Measurements from ENCODE around the gene ATF2.

Gene ATF2

DNA sequence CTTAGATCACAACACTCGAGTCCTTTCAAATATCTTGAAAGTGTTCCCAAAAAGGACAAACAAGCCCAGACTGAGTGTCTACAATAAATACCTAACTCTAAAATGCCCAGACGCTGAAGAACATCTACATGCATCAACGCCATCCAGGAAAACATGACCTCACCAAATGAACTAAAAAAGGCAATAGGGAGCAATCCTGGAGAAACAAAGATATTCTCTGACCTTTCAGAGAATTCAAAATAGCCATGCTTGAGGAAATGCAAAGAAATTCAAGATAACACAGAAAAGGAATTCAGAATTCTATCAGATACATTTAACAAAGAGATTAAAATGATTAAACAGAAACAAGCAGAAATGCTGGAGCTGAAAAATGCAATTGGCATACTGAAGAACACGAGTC, 101.6 kb downstream of the ATF2 start:
- no peak for TF ChIP-seq CTCF (IDR thresholded peaks at IDR 0.05; ENCODE audit: low read depth, low read length)
- Histone ChIP-seq H3K27ac (no peak overlapping the region), H3K9me3 (ENCODE audit: severe bottlenecking) (no peaks in the 10 kb centered on the region), H3K36me3 (no peaks in the 10 kb centered on the region; the same call in 1 of the 2 replicates), H3K27me3 (ENCODE audit: insufficient read depth, low read depth, severe bottlenecking) (no peaks in the 10 kb centered on the region), H3K4me3 (ENCODE audit: low read depth, low read length) (no peak overlapping the region)
- no peak for DNase-seq

- H3K27me3 ChIP-seq (ENCODE audit: insufficient read depth, low read depth, severe bottlenecking), result no peaks in the 10 kb centered on the region
- no peaks in the 10 kb centered on the region for H3K36me3 ChIP-seq
- no peaks in the 10 kb centered on the region for H3K9me3 ChIP-seq (ENCODE audit: severe bottlenecking)
- no peak overlapping the region for H3K27ac ChIP-seq
- no peak for DNase-seq
- no peak for TF ChIP-seq CTCF (IDR thresholded peaks at IDR 0.05; ENCODE audit: low read depth, low read length)
- no peak overlapping the region for H3K4me3 ChIP-seq (ENCODE audit: low read depth, low read length)
Observed at GRCh38 chr2:175064797-175065196, 103.2 kb downstream of the ATF2 start.

GRCh38 chr2:175063741-175064140, 104.3 kb downstream of the ATF2 start:
- Histone ChIP-seq H3K27me3 (ENCODE audit: insufficient read depth, low read depth, severe bottlenecking) (no peaks in the 10 kb centered on the region), H3K9me3 (ENCODE audit: severe bottlenecking) (no peaks in the 10 kb centered on the region), H3K27ac (no peak overlapping the region), H3K4me3 (ENCODE audit: low read depth, low read length) (no peak overlapping the region), H3K36me3 (no peaks in the 10 kb centered on the region)
- no peak for DNase-seq
- TF ChIP-seq CTCF (IDR thresholded peaks at IDR 0.05; ENCODE audit: low read depth, low read length), result no peak

GRCh38 chr2:175062787-175063585, 105.0 kb downstream of the ATF2 start:
- DNase-seq, result no peak
- H3K4me3 ChIP-seq (ENCODE audit: low read depth, low read length), result no peak overlapping the region
- H3K9me3 ChIP-seq (ENCODE audit: severe bottlenecking), result no peaks in the 10 kb centered on the region
- H3K27me3 ChIP-seq (ENCODE audit: insufficient read depth, low read depth, severe bottlenecking), result no peaks in the 10 kb centered on the region
- H3K27ac ChIP-seq, result no peak overlapping the region
- no peak for TF ChIP-seq CTCF (IDR thresholded peaks at IDR 0.05; ENCODE audit: low read depth, low read length)
- H3K36me3 ChIP-seq, result no peaks in the 10 kb centered on the region

DNA sequence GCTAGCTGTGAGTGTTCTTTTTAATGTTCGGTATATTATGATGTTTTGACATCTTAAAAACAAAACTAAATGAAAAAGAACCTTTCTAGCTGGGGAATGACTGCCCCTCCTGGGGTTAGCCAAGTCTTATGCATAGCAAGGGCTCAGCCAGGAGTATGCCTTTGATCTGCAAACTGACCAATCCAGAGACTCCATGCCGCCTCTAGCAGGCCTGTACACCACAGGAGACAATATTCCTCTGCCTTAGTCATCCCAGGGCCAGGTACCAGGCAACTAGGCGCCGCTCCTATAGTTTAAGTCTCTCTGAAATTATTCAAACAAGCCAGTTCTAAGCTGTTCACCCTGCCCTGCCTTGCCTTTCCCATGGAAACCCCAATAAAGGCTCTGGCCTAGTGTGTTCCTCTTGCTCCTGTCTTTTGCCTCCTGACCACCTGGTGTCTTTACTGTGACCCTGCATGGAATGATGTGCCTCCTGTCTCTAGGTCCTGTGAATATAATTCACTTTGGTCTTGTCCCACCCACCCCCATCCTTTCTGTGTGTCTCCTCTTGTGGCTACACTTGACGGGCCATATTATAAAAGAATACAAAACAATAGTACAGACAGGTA, 110.8 kb downstream of the ATF2 start:
- no peak overlapping the region for H3K4me3 ChIP-seq (ENCODE audit: low read depth, low read length)
- no peaks in the 10 kb centered on the region for H3K36me3 ChIP-seq

More for the DNA sequence above, 110.8 kb downstream of the ATF2 start:
- H3K9me3 ChIP-seq (ENCODE audit: severe bottlenecking), result no peaks in the 10 kb centered on the region
- no peaks in the 10 kb centered on the region for H3K27me3 ChIP-seq (ENCODE audit: insufficient read depth, low read depth, severe bottlenecking)
- H3K27ac ChIP-seq, result no peak overlapping the region
- no peak for TF ChIP-seq CTCF (IDR thresholded peaks at IDR 0.05; ENCODE audit: low read depth, low read length)
- no peak for DNase-seq

All from WERI-Rb-1 (cell line).